22Rv1 (cell line): ENCODE results near the gene IP6K1.

Experiments used
- H3K27ac ChIP-seq: fragments of 450-650 bp; 2 replicates; pipeline ENCODE4 v1.5.1; 2017
- ZFX ChIP-seq: fragments of 450-650 bp; IDR thresholded peaks from 2 replicates; pipeline ENCODE4 v1.6.1; 2017; ENCODE audit warnings: antibody characterized with exemption, borderline replicate concordance
- TF ChIP-seq, protein P1 (sequence below): fragments of 450-650 bp; IDR thresholded peaks from 2 replicates; pipeline ENCODE4 v1.5.1; 2017; ENCODE audit warnings: mild to moderate bottlenecking

Gene IP6K1

DNA sequence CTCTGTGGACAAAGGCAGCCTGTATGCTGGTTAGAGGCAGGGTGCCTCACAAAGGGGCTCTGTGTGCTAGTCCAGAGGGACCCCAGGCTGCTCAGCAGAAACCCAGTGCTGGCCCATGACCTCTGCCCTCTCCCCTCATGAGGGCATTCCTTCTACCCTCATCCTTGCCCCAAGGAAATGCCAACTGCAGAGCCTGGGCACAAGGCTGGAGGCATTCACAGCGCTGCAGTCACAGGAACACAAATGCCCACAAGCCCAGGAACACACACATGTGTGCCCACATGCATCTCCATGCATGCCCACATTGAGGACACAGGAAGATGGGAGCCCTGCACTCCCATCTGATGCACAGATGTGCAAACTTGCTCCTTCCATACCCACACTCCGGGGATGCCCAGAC lies 20.5 kb upstream of the IP6K1 start:
- TF ChIP-seq, protein P1, sequence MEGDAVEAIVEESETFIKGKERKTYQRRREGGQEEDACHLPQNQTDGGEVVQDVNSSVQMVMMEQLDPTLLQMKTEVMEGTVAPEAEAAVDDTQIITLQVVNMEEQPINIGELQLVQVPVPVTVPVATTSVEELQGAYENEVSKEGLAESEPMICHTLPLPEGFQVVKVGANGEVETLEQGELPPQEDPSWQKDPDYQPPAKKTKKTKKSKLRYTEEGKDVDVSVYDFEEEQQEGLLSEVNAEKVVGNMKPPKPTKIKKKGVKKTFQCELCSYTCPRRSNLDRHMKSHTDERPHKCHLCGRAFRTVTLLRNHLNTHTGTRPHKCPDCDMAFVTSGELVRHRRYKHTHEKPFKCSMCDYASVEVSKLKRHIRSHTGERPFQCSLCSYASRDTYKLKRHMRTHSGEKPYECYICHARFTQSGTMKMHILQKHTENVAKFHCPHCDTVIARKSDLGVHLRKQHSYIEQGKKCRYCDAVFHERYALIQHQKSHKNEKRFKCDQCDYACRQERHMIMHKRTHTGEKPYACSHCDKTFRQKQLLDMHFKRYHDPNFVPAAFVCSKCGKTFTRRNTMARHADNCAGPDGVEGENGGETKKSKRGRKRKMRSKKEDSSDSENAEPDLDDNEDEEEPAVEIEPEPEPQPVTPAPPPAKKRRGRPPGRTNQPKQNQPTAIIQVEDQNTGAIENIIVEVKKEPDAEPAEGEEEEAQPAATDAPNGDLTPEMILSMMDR, result no peak
- no peak for TF ChIP-seq ZFX

DNA sequence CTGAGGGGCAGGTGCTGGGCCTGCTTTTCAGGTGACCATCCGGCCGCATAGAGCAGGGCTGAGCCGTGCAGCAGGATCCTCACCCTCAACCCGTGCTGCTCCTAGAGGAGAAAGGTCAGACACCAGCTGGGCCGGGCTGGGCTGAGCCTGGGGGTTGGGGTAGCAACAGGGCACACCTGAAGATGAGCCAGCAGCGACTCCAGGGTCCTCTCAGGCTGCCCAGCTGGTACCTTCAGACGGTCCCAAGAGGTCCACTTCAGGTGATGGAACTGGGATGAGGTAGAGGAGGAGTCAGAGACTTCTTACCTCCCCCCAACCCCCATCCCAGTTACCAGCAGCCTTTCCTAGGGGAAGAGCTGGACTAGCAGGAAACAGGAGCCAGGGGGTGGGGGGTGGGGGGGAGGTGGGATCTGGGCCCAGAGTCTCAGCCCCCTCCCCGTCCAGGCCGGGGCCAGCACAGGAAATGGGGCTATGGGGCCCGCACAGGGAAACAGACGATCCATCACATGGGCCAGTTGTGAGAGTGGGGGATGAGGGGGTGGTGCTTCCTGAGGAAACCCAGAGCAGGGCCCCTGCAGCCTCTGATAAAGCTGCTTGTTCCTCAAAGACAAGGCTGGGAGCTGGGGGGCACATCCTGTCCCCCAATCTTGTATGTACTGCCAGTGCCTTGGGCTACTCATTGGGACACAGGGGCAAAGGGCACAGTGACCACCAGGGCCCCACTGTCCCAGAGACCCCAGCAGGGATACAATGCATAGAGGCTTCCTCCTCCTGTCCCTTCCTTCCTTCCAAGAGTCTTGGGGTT lies 19.8 kb upstream of the IP6K1 start:
- no peak overlapping the region for H3K27ac ChIP-seq
- TF ChIP-seq ZFX, result no peak
- TF ChIP-seq, protein P1, result no peak

More for the DNA sequence above, 20.5 kb upstream of the IP6K1 start:
- H3K27ac ChIP-seq, result no peak overlapping the region

DNA sequence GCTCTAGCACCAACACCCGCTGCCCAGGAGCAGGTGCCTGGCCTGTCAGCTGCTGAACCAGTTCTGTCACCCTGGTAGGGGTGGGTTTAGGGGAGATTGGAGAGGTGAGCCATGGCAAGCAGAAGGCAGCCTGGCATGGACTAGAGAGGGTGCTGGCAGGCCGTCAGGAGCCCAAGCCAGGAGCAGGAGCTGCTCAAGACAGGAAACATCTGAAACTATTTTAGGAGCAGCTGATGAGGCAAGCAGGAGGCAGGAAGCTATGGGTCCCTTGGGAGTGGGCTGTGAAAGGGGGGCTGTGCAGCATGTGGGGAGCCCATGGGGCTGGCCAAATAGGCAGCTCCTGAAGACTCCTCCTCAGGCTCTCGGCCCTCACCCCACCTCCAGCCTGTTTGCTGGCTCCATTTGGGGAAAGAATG lies 19.0 kb upstream of the IP6K1 start:
- H3K27ac ChIP-seq, result no peak overlapping the region
- no peak for TF ChIP-seq ZFX
- TF ChIP-seq, protein P1, result no peak

DNA sequence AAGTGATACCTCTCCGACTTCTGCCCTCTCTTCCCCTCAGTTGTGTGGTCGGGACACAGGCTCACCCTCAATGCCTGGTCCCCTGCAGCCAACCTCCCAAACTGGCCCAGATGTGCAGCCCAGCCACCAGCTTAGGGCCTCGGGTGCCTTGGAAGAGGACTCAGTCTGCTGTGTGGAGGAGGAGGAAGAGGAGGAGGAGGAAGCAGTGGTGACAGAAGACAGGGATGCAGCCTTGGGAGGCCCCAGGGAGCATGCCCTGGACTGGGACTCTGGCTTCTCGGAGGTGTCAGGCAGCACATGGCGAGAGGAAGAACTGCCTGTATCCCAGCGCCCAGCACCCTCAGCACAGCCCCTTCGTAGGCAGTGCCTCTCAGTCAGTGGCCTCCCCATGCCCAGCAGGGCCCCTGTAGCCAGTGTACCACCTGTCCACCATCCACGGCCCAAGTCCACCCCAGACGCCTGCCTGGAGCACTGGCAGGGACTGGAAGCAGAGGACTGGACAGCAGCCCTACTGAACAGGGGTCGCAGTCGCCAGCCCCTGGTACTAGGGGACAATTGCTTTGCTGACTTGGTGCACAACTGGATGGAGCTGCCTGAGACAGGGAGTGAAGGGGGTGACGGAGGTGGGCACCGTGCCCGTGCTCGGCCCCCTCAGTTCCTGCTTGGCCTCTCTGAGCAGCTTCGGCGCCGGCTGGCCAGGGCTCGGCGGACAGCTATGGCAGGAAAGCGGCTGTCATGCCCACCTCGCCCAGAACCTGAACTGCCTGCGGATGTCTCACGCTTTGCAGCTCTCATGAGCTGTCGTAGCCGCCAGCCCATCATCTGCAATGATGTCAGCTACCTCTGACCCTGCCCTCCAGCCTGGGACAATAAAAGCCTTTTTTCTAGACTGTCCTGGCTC lies 18.0 kb upstream of the IP6K1 start:
- H3K27ac ChIP-seq, result no peak overlapping the region
- TF ChIP-seq, protein P1, result no peak
- TF ChIP-seq ZFX, result no peak

DNA sequence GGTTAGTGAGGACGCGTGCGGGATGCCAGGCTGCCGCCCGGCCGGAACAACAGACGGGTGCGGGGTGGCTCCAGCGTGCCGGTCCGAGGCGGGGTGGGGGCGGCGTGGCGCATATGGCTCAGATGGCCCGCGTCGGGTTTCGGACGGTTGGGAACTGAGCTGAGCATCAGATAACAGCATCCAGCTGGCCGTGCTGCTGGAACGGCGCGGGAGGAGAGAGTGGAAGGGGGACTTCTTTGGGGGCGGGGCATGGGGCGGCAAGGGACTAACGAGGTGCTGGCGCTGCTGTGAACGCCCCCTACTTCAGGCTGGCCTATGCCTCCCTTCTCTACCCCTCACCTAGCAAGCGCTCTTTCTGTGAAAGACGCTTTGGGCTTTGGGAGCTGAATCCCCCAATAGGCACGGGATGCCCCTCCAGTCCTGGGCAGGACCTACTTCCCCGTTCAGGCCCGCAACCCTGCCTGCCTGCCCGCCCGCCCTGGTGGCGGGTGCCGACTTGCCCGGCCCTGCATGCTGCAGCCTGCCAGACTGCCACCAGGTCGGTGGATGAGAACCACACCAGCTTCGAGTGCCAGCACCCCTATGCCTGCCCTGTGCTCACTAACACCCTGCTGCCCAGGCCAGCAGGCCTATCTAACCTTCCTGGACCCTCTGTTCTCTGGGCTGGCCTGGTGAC lies 17.3 kb upstream of the IP6K1 start:
- no peak for TF ChIP-seq ZFX
- TF ChIP-seq, protein P1, result no peak
- H3K27ac ChIP-seq, result no peak overlapping the region

DNA sequence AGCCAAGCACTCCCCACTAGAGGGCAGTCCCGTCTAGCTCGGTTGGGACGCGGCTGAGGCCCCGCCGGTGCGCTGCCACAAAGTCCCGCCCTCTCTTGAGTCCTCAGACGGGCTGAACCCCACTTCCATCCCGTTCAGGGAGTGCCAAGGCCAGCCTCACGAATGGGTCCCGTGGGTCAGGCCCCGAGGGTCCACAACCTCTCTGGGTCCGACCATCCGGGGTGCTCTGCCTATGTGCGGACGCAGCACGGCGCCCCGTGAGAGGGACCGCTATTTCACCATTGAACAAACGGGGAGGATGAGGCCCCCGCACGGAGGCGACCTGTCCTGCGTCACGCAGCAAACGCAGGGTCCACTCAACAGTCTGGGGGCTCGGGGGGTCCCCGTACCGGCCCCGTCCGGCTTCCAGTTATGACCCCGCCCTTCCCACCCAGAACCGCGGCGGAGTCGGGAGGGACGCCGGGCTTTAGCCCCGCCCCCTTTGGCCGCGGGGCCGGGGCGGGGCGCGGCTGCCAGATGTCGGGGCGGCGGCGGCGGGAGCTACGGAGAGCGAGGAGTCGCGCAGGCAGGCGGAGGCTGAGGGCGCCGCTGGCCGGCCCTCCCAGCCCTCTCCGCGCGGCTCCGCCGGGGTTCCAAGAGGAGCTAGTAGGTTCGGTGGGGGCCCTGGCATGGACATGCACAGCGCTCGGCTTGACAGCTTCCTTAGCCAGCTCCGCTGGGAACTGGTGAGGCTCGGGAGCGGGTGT lies 16.6 kb upstream of the IP6K1 start, which contains the start of gene INKA1:
INKA1 (plus strand) TSS at position 543 of the 746 bp plus-strand sequence; CDS start at position 675, 132 bp downstream.
- TF ChIP-seq, protein P1, result peak; percentile 93
- no peak for TF ChIP-seq ZFX
- no peak within 1 kb of the TSS for H3K27ac ChIP-seq
